Sigmoid colon (tissue), 7 donors: ENCODE results near the gene MGAT4C. TPM values are rescaled to one million over a fixed set of nuclear protein-coding genes. Genes with fewer than 3 reads are reported as not detected.

ENCODE experiments used
- DNase-seq: peaks from one replicate; pipeline ENCODE4 v3.0.0-alpha.2; 2019
- H3K27ac ChIP-seq, 4 donors: fragments of 200-600 bp; sonication (generic); one replicate each; pipeline ENCODE4 v1.5.1; 2016 to 2019; ENCODE audit warnings: mild to moderate bottlenecking in 1 of 4
- H3K27me3 ChIP-seq, 3 donors: fragments of 200-600 bp; sonication (generic); one replicate each; pipeline ENCODE4 v1.5.1; 2019; ENCODE audit warnings: mild to moderate bottlenecking in 1 of 3
- H3K36me3 ChIP-seq, 4 donors: fragments of 200-600 bp; sonication (generic); one replicate each; pipeline ENCODE4 v1.5.1; 2016 to 2019
- H3K4me1 ChIP-seq, 4 donors: fragments of 200-600 bp; sonication (generic); one replicate each; pipeline ENCODE4 v1.5.1; 2017 to 2019
- H3K4me3 ChIP-seq, 4 donors: fragments of 200-600 bp; sonication (generic); one replicate each; pipeline ENCODE4 v1.5.1; 2017 to 2019; ENCODE audit warnings: mild to moderate bottlenecking in 2 of 4, moderate library complexity in 1 of 4
- H3K9me3 ChIP-seq, 4 donors: fragments of 200-600 bp in 3 of 4; sonication (generic) in 3 of 4; one replicate each; pipeline versions ENCODE4 v1.5.1 to v1.6.1; 2013 to 2019
- CTCF ChIP-seq, 4 experiments: fragments of 450-650 bp in 3 of 4; fragments of 200-600 bp in 1 of 4; IDR thresholded peaks; one replicate each; pipeline ENCODE4 v1.5.1; 2016 to 2019; ENCODE audit warnings: antibody characterized with exemption in 4 of 4, mild to moderate bottlenecking in 3 of 4, moderate library complexity in 2 of 4
- EP300 ChIP-seq, 4 donors: sonication (generic); formaldehyde crosslinking; IDR thresholded peaks; one replicate each; pipeline ENCODE4 v1.6.1; 2017; ENCODE audit warnings: antibody characterized with exemption in 4 of 4
- POLR2A ChIP-seq, 2 donors: fragments of 450-650 bp; IDR thresholded peaks; one replicate each; pipeline ENCODE4 v1.6.1; 2016; ENCODE audit warnings: antibody characterized with exemption in 2 of 2, mild to moderate bottlenecking in 2 of 2, moderate library complexity in 2 of 2
- POLR2AphosphoS5 ChIP-seq, 4 donors: sonication (generic); formaldehyde crosslinking; IDR thresholded peaks; one replicate each; pipeline ENCODE4 v1.6.1; 2017; ENCODE audit warnings: antibody characterized with exemption in 4 of 4
- WGBS, 2 donors: extraction: QIAGEN DNeasy Blood & Tissue Kit; methylation state at CpG; one replicate each; pipeline ENCODE4 v1.1.7; 2013; 5-methylcytosine and 5-hydroxymethylcytosine counted together
- intact Hi-C: fragments of 100-400 bp; cut with DNase I; formaldehyde crosslinking; loops from one replicate; pipeline ENCODE4 v1.15.1; 2023
- polyA plus RNA-seq, 3 donors: library from polyadenylated mRNA; stranded (reverse); fragments of 200-250 nt; gene quantifications; one replicate each; pipeline ENCODE4 v1.2.3, GENCODE V29; 2013
- total RNA-seq, 4 donors: library from RNA; depleted of rRNA; stranded (reverse); fragments of >200 nt; gene quantifications; one replicate each; pipeline ENCODE4 v1.1.0, GENCODE V29; 2016
- donor health status: healthy with polysubstance abuse.
- donor health status: Bipolar disorder and iron deficiency.
- donor health status: healthy.

MGAT4C gene
- total and polyA plus RNA-seq, 7 donors: 0.04 to 1.1 (median 0.55) TPM; not detected in 2

- intact Hi-C loops: no loop called here
- H3K27ac ChIP-seq: no peak overlapping the region
- H3K9me3 ChIP-seq: no peaks in the 10 kb centered on the region
- WGBS, 2 donors: 82 to 85% methylated on average over 2 of the region's 2 CpGs
- no peaks in the 10 kb centered on the region for H3K4me1 ChIP-seq
- DNase-seq: no peak
- H3K4me3 ChIP-seq: no peak overlapping the region
- no peak for TF ChIP-seq EP300 (IDR thresholded peaks at IDR 0.05)
- no peak for TF ChIP-seq POLR2A (IDR thresholded peaks at IDR 0.05)
- no peak for TF ChIP-seq POLR2AphosphoS5 (IDR thresholded peaks at IDR 0.05)
- TF ChIP-seq CTCF (IDR thresholded peaks at IDR 0.05): no peak
- no peaks in the 10 kb centered on the region for H3K27me3 ChIP-seq
- H3K36me3 ChIP-seq: no peaks in the 10 kb centered on the region
These were observed 61.5 kb downstream of the MGAT4C start for GRCh38 chr12:86194721-86195120.

DNA sequence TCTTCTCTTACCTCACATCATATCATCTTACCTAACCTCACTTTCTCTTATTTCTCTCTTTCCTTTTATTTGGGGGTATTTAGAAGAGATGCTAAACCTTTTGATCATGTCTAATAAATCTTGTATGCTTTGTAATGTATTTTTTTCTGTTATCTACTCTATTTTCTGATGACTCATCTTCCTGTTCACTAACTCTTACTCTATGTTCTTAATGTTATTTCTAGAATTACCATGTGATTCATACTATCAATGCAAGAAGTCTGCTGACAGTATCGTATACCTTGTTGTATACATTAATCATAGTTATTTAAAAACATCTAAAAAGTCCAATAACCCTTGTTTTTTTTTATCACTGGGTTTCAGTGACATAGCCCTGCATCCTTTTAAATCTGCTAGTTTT, 62.3 kb downstream of the MGAT4C start:
- H3K4me3 ChIP-seq: no peak overlapping the region
- no peaks in the 10 kb centered on the region for H3K27me3 ChIP-seq
- H3K4me1 ChIP-seq: no peaks in the 10 kb centered on the region
- H3K9me3 ChIP-seq: no peaks in the 10 kb centered on the region
- WGBS, 2 donors: 72 to 74% methylated on average over 1 of the region's 1 CpG
- TF ChIP-seq CTCF (IDR thresholded peaks at IDR 0.05): no peak
- TF ChIP-seq EP300 (IDR thresholded peaks at IDR 0.05): no peak
- TF ChIP-seq POLR2AphosphoS5 (IDR thresholded peaks at IDR 0.05): no peak
- TF ChIP-seq POLR2A (IDR thresholded peaks at IDR 0.05): no peak
- DNase-seq: no peak
- no peak overlapping the region for H3K27ac ChIP-seq
- intact Hi-C loops: no loop called here
- H3K36me3 ChIP-seq: no peaks in the 10 kb centered on the region

- H3K27me3 ChIP-seq: no peaks in the 10 kb centered on the region
- H3K9me3 ChIP-seq: no peaks in the 10 kb centered on the region
- H3K4me3 ChIP-seq: no peak overlapping the region
- DNase-seq: no peak
- H3K36me3 ChIP-seq: no peaks in the 10 kb centered on the region
- WGBS, 2 donors: 85 to 88% methylated on average over 1 of the region's 1 CpG
- no peaks in the 10 kb centered on the region for H3K4me1 ChIP-seq
- intact Hi-C loops: no loop called here
- no peak overlapping the region for H3K27ac ChIP-seq
- TF ChIP-seq POLR2A (IDR thresholded peaks at IDR 0.05): no peak
- TF ChIP-seq EP300 (IDR thresholded peaks at IDR 0.05): no peak
These were observed 68.0 kb downstream of the MGAT4C start for GRCh38 chr12:86188226-86188625.

DNA sequence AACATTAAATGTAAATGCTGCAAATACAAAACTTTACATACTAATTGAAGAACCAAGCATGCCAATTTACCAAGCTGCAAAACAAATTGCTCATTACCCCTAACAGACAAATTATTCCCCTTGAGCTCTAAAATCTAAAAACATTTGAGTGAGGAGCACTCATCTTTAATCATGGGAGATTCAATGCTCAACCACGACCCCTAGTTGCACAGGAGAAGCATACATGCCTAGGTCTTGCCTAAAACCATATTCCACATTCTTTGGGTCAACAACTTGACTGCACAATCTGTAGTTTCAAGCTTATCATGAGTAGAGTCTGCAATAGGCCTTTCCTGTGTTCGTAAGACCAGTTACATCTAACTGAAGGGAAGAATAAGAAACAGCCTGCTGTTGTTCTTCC, 69.7 kb downstream of the MGAT4C start:
- 47 to 63% methylated on average over 2 of the region's 2 CpGs for WGBS, 2 donors
- H3K4me1 ChIP-seq: no peaks in the 10 kb centered on the region
- H3K27me3 ChIP-seq: no peaks in the 10 kb centered on the region
- no peak overlapping the region for H3K4me3 ChIP-seq
- no peak for DNase-seq
- no peak overlapping the region for H3K27ac ChIP-seq
- TF ChIP-seq EP300 (IDR thresholded peaks at IDR 0.05): no peak
- no peaks in the 10 kb centered on the region for H3K36me3 ChIP-seq
- intact Hi-C loops: no loop called here
- no peaks in the 10 kb centered on the region for H3K9me3 ChIP-seq

- no peaks in the 10 kb centered on the region for H3K4me1 ChIP-seq
- WGBS, 2 donors: 92 to 94% methylated on average over 1 of the region's 1 CpG
- peaks cover 0 to 2% (median 0%) of the 10 kb centered on the region in 4 donors for H3K9me3 ChIP-seq
- no peaks in the 10 kb centered on the region for H3K36me3 ChIP-seq
- H3K27ac ChIP-seq: no peak overlapping the region
- TF ChIP-seq POLR2AphosphoS5 (IDR thresholded peaks at IDR 0.05): no peak
- no peak for TF ChIP-seq CTCF (IDR thresholded peaks at IDR 0.05)
- no peak for TF ChIP-seq POLR2A (IDR thresholded peaks at IDR 0.05)
- TF ChIP-seq EP300 (IDR thresholded peaks at IDR 0.05): no peak
- H3K27me3 ChIP-seq: no peaks in the 10 kb centered on the region
- no peak overlapping the region for H3K4me3 ChIP-seq
- DNase-seq: no peak
- intact Hi-C loops: no loop called here
These were observed 76.3 kb downstream of the MGAT4C start for GRCh38 chr12:86179855-86180254.

GRCh38 chr12:86174188-86174587, 82.0 kb downstream of the MGAT4C start:
- no peaks in the 10 kb centered on the region for H3K27me3 ChIP-seq
- no peak for TF ChIP-seq EP300 (IDR thresholded peaks at IDR 0.05)
- WGBS, 2 donors: 87 to 93% methylated on average over 2 of the region's 2 CpGs
- no peaks in the 10 kb centered on the region for H3K9me3 ChIP-seq
- no peak overlapping the region for H3K4me3 ChIP-seq
- H3K4me1 ChIP-seq: no peaks in the 10 kb centered on the region
- no peaks in the 10 kb centered on the region for H3K36me3 ChIP-seq
- no peak overlapping the region for H3K27ac ChIP-seq
- intact Hi-C loops: no loop called here
- no peak for DNase-seq
